ENCODE results near the gene GNA15.
"Not testable (repeated sequence)": the region's sequence is repeated elsewhere in the genome, so short reads cannot be mapped to it uniquely, and the experiment has no call there.

The GNA15 gene

DNA sequence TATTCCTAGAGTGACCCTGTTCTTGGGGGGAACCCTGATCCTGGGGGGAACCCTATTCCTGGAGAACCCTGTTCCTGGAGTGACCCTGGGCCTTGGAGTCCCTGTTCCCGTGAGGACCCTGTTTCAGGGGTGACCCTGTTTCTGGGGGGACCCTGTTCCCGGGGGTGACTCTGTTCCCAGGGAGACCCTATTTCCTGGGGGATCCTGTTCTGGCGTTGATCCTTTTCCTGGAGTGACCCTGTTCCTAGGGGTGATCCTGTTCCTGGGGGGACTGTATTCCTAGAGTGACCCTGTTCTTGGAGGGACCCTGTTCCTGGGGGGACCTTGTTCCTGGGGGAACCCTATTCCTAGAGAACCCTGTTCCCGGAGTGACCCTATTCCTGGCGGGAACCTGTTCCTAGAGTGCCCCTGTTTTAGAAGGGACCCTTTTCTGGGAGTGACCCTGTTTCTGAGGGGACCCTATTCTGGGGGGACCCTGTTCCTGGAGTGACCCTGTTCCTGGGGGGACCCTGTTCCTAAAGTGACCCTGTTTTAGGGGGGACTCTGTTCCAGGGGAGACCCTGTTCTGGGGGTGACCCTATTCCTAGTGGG, 15.0 kb downstream of the GNA15 start:
- no peak for DNase-seq

DNA sequence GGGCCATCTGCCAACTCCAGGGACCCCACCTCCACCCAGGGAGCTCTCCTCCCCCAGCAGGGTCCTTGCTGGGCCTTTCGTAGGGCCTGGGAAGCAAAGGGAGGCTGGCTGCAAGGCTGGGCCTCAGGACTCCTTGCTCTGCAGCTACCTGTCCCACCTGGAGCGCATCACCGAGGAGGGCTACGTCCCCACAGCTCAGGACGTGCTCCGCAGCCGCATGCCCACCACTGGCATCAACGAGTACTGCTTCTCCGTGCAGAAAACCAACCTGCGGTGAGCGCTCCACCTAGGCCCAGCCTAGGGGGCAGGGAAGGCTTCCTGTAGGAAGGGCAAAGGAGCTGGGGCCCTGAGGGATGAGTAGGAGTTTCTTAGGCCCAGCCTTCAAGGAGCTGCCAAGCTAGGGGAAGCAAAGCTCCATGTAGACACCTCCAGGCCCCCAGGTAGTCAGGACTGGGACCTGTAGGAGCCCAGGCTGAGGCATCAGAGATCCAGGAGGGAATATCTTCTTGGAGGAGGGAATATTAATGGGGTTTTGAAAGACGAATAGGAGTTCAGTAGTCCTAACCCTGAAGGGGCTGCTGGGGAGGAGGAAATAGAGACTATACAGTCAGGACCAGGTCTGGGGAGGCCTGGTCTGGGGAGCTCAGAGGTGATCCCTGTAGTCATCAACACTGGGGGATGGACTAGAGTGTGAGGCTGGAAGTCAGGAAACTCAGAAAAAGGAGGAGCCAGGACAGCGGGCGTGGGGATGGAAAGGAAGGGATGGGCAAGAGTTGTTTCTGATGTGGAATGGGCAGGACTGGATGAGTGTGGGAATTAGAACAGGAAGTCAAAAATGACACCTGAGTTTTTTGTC, 16.0 kb downstream of the GNA15 start:
- DNase-seq: no peak

DNA sequence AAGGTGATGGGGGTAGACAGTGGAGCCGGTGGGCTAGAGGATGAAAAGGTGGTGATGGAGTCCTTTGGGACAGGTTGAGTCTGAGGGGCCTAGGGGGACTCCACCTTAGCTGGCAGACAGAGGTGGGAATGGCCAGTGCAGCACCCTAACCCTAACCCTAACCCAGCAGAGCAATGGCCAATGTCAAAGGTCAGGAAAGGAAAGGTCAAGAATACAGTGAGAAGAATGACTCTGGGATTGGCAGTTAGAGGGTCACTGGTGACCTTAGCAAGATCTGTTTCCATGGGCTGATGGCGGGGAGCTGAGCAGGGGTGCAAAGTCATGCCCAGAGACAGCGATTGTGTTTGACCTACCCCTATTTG, 16.6 kb downstream of the GNA15 start:
- DNase-seq: no peak

DNA sequence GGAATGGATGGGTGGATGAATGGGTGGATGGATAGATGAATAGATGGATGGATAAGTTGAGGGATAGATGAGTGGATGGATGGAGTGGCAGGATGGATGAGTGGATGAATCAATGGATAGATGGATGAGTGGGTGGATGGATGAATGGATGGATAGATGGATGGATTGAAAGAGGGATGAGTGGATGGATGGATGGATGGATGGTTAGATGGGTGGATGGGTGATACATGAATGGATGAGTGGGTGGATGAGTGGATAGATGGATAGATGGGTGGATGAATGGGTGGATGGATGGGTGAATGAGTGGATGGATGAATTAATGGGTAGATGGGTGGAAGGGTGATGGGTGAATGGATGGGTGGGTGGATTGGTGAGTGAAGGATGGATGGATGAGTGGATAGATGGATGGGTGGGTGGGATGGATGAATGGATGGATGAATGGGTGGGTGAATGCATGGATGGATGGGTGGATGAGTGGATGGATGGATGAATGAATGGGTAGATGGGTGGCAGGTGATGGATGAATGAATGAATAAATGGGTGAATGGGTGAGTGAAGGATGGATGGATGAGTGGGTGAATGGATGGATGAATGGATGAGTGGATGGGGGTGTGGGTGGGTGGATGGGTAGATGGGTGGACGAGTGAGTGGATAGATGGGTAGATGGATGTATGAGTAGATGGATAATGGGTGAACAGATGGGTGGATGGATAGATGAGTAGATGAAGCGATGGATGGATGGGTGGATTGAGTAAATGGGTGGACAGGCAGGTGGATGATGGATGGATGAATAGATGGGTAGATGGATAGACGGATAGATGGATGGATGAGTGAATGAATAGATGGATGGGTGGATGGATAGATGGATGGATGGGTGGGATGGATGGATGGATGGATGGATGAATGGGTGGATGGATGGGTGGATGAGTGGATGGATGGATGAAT, 17.7 kb downstream of the GNA15 start:
- DNase-seq: no peak

DNA sequence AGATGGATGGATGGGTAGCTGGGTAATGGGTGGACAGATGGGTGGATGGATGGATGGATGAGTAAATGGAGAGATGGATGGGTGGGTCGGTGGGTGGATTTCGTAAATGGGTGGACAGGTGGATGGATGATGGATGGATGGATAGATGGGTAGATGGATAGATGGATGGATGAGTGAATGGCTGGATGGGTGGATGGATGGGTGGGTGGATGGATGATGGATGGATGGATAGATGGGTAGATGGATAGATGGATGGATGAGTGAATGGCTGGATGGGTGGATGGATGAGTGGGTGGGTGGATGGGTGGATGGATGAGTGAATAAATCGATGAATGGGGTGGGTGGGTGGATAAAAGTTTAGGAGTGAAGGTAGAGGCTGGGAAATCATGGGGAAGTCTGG, 18.6 kb downstream of the GNA15 start:
- not testable (repeated sequence) for DNase-seq

- DNase-seq: peak; percentile 95
These were observed 19.3 kb downstream of the GNA15 start for GRCh38 chr19:3154957-3155736.

DNA sequence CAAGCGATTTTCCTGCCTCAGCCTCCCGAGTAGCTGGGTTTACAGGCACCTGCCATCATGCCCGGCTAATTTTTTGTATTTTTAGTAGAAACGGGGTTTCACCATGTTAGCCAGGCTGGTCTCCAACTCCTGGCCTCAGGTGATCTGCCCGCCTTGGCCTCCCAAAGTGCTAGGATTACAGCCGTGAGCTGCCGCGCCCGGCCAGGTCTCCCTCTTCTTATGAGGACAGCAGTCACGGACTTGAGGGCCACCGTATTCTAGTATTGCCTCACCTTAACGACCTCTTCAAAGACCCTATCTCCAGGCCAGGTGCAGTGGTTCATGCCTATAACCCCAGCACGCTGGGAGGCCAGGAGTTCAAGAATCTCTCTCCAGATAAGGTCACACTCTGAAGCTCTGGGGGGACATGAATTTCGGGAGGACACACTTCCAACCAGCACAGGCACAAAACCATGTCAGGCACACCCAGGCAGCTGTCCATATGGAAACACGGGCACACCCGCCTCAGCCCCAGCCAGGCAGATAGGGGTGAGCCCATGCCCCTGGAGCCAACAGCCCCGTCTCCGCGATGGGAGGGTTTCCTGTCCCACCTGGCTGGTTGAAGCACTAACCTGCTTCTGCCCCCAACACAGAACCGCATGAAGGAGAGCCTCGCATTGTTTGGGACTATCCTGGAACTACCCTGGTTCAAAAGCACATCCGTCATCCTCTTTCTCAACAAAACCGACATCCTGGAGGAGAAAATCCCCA, 21.4 kb downstream of the GNA15 start:
- no peak for DNase-seq

GRCh38 chr19:3159565-3159964, 23.7 kb downstream of the GNA15 start:
- no peak for DNase-seq

DNA sequence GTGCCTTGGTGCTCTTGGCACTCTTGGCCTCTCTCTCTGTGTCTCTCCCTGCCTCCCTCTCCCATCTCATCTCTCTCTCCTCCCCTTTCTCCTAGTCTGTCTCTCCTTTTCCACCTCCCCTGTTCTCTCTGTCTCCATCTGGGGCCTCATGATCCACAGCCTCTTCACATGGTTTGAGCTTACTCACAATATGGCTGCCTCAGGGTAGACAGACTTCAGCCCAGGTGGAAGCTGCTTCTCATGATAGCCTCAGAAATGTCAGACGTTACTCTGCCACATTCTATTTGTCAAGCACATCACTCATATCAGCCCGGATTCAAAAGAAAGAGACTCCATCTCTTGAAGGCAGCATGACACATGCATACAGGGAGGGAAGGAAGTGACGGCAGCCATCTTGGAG, 24.4 kb downstream of the GNA15 start:
- DNase-seq: no peak

- no peak for DNase-seq
These were observed 25.6 kb downstream of the GNA15 start for GRCh38 chr19:3161453-3161852.

DNA sequence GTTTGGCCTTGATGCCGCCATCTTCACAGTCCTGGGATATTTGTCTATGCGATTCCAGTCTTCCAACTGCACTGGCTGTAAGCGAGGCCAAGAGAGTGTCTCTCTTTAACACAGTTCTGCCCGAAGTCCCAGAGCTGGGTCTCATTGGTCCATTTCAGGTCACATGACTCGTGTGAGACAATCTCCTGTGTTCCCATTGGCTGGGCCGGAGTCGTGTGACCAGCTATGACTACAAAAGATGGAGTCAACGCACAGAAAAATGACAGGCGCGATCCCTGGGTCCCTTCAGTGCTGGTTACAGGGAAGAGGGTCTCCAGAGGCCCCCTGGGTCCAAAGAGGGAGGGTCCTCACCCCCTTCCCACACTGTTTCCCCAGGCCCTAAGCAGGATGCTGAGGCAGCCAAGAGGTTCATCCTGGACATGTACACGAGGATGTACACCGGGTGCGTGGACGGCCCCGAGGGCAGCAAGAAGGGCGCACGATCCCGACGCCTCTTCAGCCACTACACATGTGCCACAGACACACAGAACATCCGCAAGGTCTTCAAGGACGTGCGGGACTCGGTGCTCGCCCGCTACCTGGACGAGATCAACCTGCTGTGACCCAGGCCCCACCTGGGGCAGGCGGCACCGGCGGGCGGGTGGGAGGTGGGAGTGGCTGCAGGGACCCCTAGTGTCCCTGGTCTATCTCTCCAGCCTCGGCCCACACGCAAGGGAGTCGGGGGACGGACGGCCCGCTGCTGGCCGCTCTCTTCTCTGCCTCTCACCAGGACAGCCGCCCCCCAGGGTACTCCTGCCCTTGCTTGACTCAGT, 26.8 kb downstream of the GNA15 start:
- peak; percentile 30 for DNase-seq

GRCh38 chr19:3163230-3163886, 27.5 kb downstream of the GNA15 start:
- peak; percentile 43 for DNase-seq

GRCh38 chr19:3163943-3164342, 28.1 kb downstream of the GNA15 start:
- no peak for DNase-seq

- DNase-seq: no peak
These were observed 31.9 kb downstream of the GNA15 start for GRCh38 chr19:3167533-3168272.

- DNase-seq: no peak
These were observed 36.2 kb downstream of the GNA15 start for GRCh38 chr19:3171894-3172672.

- not testable (repeated sequence) for DNase-seq
These were observed 36.8 kb downstream of the GNA15 start for GRCh38 chr19:3172673-3173000.

- no peak for DNase-seq
These were observed 40.2 kb downstream of the GNA15 start for GRCh38 chr19:3175781-3176714.

Data from MV-4-11 (cell line).